ENCODE measurements around the gene SUGP1.

SUGP1 gene

DNA sequence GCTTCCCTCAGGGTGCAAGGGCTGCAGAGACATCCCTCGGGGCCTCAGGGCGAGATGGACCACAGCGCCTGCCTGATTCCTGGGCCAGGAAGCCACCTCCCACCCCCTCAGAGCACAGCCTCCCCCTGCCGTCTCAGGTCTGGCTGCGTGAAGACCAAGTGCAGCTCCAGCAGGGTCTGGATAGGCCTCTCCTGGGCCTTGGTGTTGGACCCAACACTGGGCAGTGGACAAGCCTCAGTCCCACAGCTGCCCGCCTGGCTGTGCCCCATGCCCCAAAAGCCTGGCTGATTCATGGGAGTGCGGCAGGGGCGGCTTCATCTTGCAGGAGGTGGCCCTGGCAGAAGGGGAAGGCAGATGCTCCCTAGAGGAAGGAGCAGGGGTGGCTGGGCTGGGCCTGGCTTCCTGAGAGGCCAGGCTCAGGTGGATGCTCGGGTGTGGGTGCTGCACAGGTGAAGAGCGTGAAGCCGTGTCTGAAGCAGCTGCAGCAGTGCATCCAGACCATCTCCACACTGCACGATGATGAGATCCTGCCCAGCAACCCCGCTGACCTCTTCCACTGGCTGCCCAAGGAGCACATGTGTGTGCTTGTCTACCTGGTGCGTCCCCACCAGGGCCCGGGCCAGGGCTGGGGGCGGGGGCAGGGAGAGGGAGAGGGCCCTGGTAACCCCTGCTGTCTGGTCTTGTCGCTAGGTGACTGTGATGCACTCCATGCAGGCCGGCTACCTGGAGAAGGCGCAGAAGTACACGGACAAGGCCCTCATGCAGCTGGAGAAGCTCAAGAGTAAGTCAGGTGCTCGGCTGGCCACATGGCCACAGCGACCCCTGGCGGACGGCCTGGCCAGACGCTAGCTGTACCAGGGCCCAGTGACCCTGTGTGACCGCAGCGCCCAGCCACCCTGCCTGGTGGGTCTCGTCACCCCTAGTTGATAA, 22.0 kb upstream of the SUGP1 start:
- H3K4me3 ChIP-seq (ENCODE audit: low read depth, low read length): no peak overlapping the region
- peak; percentile 25 for DNase-seq (ENCODE audit: low read depth)

DNA sequence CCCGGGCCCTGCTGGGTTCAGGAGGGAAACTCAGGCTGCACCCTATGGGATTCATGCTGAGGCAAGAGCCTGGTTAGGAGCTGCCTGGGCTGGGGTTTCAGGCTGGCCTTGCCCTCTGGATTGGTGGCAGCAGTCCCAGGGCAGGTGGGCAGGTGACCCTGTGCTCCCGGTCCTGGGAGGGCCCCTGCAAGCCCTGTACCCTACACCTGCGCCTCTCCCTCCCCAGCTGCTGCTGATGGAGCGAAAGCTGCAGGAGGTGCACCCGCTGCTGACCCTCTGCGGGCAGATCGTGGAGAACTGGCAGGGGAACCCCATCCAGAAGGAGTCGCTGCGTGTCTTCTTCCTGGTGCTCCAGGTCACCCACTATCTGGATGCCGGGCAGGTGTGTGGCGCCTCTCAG, 20.7 kb upstream of the SUGP1 start:
- DNase-seq (ENCODE audit: low read depth): no peak
- TF ChIP-seq, protein P1, sequence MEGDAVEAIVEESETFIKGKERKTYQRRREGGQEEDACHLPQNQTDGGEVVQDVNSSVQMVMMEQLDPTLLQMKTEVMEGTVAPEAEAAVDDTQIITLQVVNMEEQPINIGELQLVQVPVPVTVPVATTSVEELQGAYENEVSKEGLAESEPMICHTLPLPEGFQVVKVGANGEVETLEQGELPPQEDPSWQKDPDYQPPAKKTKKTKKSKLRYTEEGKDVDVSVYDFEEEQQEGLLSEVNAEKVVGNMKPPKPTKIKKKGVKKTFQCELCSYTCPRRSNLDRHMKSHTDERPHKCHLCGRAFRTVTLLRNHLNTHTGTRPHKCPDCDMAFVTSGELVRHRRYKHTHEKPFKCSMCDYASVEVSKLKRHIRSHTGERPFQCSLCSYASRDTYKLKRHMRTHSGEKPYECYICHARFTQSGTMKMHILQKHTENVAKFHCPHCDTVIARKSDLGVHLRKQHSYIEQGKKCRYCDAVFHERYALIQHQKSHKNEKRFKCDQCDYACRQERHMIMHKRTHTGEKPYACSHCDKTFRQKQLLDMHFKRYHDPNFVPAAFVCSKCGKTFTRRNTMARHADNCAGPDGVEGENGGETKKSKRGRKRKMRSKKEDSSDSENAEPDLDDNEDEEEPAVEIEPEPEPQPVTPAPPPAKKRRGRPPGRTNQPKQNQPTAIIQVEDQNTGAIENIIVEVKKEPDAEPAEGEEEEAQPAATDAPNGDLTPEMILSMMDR (IDR thresholded peaks at IDR 0.05; ENCODE audit: control insufficient read depth, extremely low read depth, insufficient read depth): no peak
- no peak overlapping the region for H3K4me3 ChIP-seq (ENCODE audit: low read depth, low read length)

More for the DNA sequence above, 22.0 kb upstream of the SUGP1 start:
- TF ChIP-seq, protein P1 (IDR thresholded peaks at IDR 0.05; ENCODE audit: control insufficient read depth, extremely low read depth, insufficient read depth): peak; percentile 96

- no peak overlapping the region for H3K4me3 ChIP-seq (ENCODE audit: low read depth, low read length)
- TF ChIP-seq, protein P1 (IDR thresholded peaks at IDR 0.05; ENCODE audit: control insufficient read depth, extremely low read depth, insufficient read depth): no peak
- DNase-seq (ENCODE audit: low read depth): no peak
Observed at GRCh38 chr19:19338082-19338481, 17.8 kb upstream of the SUGP1 start.

DNA sequence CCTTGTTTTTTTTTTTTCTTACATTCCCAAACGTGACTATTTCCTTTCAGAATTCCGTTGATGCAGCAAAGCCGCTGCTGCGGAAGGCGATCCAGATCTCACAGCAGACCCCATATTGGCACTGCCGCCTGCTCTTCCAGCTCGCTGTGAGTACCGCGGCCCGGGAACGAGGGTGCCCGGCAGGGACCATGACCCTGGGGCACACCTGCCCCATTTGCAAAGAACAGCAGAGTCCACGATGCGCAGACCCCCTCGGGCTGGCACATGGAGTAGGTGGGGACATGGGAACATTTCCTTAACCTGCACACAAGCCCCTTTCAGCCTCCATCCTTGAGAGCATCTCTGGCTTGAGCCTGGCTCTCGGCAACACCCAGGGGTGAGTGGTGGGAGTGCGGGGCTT, 16.8 kb upstream of the SUGP1 start:
- no peak for DNase-seq (ENCODE audit: low read depth)
- no peak overlapping the region for H3K4me3 ChIP-seq (ENCODE audit: low read depth, low read length)
- TF ChIP-seq, protein P1 (IDR thresholded peaks at IDR 0.05; ENCODE audit: control insufficient read depth, extremely low read depth, insufficient read depth): no peak

- no peak overlapping the region for H3K4me3 ChIP-seq (ENCODE audit: low read depth, low read length)
- TF ChIP-seq, protein P1 (IDR thresholded peaks at IDR 0.05; ENCODE audit: control insufficient read depth, extremely low read depth, insufficient read depth): no peak
- DNase-seq (ENCODE audit: low read depth): no peak
Observed at GRCh38 chr19:19336597-19336996, 16.3 kb upstream of the SUGP1 start.

GRCh38 chr19:19335408-19336158, 15.3 kb upstream of the SUGP1 start:
- H3K4me3 ChIP-seq (ENCODE audit: low read depth, low read length): no peak overlapping the region
- DNase-seq (ENCODE audit: low read depth): no peak
- TF ChIP-seq, protein P1 (IDR thresholded peaks at IDR 0.05; ENCODE audit: control insufficient read depth, extremely low read depth, insufficient read depth): no peak

Data from LNCaP clone FGC (cell line).